ENCODE data around the gene SYNE4. TPM values are rescaled to one million over a fixed set of nuclear protein-coding genes. Genes with fewer than 3 reads are reported as not detected.

Gene SYNE4
- total and polyA plus RNA-seq, 2 of the 13 experiments (the other 11 are each of a cell fraction or from before 2014, with no cell fraction given), result 13.7 to 23.0 TPM

DNA sequence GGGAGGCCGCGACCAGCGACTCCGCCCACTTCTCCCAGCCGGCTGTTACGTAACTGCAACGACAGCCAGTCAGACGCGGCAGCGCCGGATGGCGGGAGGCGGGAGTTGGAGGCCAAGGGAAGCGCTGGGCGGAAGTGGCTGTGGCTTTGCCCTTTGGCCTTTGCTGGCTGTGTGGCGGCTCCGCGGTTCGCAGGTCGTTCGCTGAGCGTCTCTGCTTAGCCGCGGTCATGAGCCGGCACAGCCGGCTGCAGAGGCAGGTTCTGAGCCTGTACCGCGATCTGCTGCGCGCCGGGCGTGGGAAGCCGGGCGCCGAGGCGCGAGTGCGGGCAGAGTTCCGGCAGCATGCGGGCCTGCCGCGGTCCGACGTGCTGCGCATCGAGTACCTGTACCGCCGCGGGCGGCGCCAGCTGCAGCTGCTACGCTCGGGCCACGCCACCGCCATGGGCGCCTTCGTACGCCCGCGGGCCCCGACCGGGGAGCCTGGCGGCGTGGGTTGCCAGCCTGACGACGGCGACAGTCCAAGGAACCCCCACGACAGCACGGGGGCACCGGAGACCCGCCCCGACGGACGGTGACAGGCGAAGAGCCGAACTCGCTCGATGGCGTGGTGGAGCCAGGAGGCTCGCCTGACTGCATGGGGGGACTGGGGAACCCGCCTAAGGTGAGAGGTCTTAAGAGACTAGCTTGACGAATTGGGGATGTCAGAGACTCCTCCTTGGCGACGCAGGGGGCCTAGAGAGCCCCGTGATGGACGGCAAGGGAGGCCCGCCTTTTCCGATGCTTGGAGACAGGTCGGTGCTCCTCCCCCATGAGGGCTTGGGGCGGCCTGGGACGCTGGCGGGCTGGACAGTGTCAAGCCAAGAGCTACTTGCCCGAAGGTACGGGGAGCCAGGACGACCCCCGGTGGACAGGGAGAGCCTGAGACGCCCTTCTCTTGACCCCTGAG lies 13.3 kb downstream of the SYNE4 start, which contains the start of gene SDHAF1 (continued):
- TF ChIP-seq, protein P1, sequence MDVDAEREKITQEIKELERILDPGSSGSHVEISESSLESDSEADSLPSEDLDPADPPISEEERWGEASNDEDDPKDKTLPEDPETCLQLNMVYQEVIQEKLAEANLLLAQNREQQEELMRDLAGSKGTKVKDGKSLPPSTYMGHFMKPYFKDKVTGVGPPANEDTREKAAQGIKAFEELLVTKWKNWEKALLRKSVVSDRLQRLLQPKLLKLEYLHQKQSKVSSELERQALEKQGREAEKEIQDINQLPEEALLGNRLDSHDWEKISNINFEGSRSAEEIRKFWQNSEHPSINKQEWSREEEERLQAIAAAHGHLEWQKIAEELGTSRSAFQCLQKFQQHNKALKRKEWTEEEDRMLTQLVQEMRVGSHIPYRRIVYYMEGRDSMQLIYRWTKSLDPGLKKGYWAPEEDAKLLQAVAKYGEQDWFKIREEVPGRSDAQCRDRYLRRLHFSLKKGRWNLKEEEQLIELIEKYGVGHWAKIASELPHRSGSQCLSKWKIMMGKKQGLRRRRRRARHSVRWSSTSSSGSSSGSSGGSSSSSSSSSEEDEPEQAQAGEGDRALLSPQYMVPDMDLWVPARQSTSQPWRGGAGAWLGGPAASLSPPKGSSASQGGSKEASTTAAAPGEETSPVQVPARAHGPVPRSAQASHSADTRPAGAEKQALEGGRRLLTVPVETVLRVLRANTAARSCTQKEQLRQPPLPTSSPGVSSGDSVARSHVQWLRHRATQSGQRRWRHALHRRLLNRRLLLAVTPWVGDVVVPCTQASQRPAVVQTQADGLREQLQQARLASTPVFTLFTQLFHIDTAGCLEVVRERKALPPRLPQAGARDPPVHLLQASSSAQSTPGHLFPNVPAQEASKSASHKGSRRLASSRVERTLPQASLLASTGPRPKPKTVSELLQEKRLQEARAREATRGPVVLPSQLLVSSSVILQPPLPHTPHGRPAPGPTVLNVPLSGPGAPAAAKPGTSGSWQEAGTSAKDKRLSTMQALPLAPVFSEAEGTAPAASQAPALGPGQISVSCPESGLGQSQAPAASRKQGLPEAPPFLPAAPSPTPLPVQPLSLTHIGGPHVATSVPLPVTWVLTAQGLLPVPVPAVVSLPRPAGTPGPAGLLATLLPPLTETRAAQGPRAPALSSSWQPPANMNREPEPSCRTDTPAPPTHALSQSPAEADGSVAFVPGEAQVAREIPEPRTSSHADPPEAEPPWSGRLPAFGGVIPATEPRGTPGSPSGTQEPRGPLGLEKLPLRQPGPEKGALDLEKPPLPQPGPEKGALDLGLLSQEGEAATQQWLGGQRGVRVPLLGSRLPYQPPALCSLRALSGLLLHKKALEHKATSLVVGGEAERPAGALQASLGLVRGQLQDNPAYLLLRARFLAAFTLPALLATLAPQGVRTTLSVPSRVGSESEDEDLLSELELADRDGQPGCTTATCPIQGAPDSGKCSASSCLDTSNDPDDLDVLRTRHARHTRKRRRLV (CRISPR knock-in tag; IDR thresholded peaks at IDR 0.05), result no peak
- no peak for TF ChIP-seq ZNF205 (CRISPR knock-in tag; IDR thresholded peaks at IDR 0.05)
- TF ChIP-seq PRMT3 (CRISPR knock-in tag; IDR thresholded peaks at IDR 0.05; ENCODE audit: borderline replicate concordance, low read depth), result peak; percentile 90; the same call in 1 of the 2 replicates
- TF ChIP-seq, protein P2, sequence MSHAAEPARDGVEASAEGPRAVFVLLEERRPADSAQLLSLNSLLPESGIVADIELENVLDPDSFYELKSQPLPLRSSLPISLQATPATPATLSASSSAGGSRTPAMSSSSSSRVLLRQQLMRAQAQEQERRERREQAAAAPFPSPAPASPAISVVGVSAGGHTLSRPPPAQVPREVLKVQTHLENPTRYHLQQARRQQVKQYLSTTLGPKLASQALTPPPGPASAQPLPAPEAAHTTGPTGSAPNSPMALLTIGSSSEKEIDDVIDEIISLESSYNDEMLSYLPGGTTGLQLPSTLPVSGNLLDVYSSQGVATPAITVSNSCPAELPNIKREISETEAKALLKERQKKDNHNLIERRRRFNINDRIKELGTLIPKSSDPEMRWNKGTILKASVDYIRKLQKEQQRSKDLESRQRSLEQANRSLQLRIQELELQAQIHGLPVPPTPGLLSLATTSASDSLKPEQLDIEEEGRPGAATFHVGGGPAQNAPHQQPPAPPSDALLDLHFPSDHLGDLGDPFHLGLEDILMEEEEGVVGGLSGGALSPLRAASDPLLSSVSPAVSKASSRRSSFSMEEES (CRISPR knock-in tag; IDR thresholded peaks at IDR 0.05), result no peak
- TF ChIP-seq, protein P3, sequence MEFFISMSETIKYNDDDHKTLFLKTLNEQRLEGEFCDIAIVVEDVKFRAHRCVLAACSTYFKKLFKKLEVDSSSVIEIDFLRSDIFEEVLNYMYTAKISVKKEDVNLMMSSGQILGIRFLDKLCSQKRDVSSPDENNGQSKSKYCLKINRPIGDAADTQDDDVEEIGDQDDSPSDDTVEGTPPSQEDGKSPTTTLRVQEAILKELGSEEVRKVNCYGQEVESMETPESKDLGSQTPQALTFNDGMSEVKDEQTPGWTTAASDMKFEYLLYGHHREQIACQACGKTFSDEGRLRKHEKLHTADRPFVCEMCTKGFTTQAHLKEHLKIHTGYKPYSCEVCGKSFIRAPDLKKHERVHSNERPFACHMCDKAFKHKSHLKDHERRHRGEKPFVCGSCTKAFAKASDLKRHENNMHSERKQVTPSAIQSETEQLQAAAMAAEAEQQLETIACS (CRISPR knock-in tag; IDR thresholded peaks at IDR 0.05), result no peak
- TF ChIP-seq KDM2A (CRISPR knock-in tag; IDR thresholded peaks at IDR 0.05; ENCODE audit: borderline replicate concordance, low read depth), result peak; percentile 87
- TF ChIP-seq, protein P4, sequence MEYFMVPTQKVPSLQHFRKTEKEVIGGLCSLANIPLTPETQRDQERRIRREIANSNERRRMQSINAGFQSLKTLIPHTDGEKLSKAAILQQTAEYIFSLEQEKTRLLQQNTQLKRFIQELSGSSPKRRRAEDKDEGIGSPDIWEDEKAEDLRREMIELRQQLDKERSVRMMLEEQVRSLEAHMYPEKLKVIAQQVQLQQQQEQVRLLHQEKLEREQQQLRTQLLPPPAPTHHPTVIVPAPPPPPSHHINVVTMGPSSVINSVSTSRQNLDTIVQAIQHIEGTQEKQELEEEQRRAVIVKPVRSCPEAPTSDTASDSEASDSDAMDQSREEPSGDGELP (IDR thresholded peaks at IDR 0.05; ENCODE audit: borderline replicate concordance, low read depth), result peak; percentile 90
- TF ChIP-seq EP300 (IDR thresholded peaks at IDR 0.05; ENCODE audit: low read depth in 2 of 2, low read length in 2 of 2), result 0 out of 4 replicates have a peak, but pooled peaks of 1 of the 2 experiments have one; percentile 37
- TF ChIP-seq EP300 (CRISPR knock-in tag; IDR thresholded peaks at IDR 0.05; ENCODE audit: borderline replicate concordance), result no peak
- no peak for TF ChIP-seq SYNCRIP (IDR thresholded peaks at IDR 0.05; ENCODE audit: insufficient read depth, low read depth, low read length)
- TF ChIP-seq, protein P5, sequence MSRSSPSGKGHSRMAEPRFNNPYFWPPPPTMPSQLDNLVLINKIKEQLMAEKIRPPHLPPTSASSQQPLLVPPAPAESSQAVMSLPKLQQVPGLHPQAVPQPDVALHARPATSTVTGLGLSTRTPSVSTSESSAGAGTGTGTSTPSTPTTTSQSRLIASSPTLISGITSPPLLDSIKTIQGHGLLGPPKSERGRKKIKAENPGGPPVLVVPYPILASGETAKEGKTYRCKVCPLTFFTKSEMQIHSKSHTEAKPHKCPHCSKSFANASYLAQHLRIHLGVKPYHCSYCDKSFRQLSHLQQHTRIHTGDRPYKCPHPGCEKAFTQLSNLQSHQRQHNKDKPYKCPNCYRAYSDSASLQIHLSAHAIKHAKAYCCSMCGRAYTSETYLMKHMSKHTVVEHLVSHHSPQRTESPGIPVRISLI (CRISPR knock-in tag; IDR thresholded peaks at IDR 0.05; ENCODE audit: borderline replicate concordance), result no peak; the same call in 1 of the 2 replicates
- TF ChIP-seq NR3C1 (CRISPR knock-in tag; IDR thresholded peaks at IDR 0.05), result no peak
- 0 out of 2 replicates have a peak, but pooled peaks have one; percentile 84 for TF ChIP-seq ZNF879 (CRISPR knock-in tag; IDR thresholded peaks at IDR 0.05)
- TF ChIP-seq JUNB (CRISPR knock-in tag; IDR thresholded peaks at IDR 0.05; ENCODE audit: borderline replicate concordance), result 0 out of 2 replicates have a peak, but pooled peaks have one; percentile 25
- TF ChIP-seq CREM (IDR thresholded peaks at IDR 0.05), result peak; percentile 86
- no peak for TF ChIP-seq CREM (CRISPR knock-in tag; IDR thresholded peaks at IDR 0.05)

Data from HepG2 (cell line).